Body of pancreas (tissue), 4 donors: Measurements from ENCODE around the gene HIVEP2.

Experiments
- CTCF ChIP-seq, 7 experiments: fragments of 450-650 bp in 4 of 7; fragments of 200-600 bp in 3 of 7; sonication (generic) in 3 of 7; IDR thresholded peaks; one replicate each; pipeline ENCODE4 v1.5.1; 2016 to 2019; ENCODE audit warnings: antibody characterized with exemption in 7 of 7
- POLR2A ChIP-seq, 3 donors: fragments of 450-650 bp; IDR thresholded peaks; one replicate each; pipeline ENCODE4 v1.6.1; 2016; ENCODE audit warnings: antibody characterized with exemption in 3 of 3, mild to moderate bottlenecking in 2 of 3

- no peak for TF ChIP-seq CTCF (IDR thresholded peaks at IDR 0.05)
- no peak for TF ChIP-seq POLR2A (IDR thresholded peaks at IDR 0.05)
These were observed 51.9 kb downstream of the HIVEP2 start for GRCh38 chr6:142893088-142893487.
